Hepatocyte (in vitro differentiated cells): ENCODE measurements around the gene PTGER2.

ENCODE experiments used
- CTCF ChIP-seq: fragments of 200-600 bp; sonication (generic); IDR thresholded peaks from 2 replicates; pipeline ENCODE4 v1.5.1; 2016; ENCODE audit warnings: antibody characterized with exemption, mild to moderate bottlenecking; ENCODE audit not compliant: poor library complexity
- EZH2 ChIP-seq: fragments of 200-600 bp; sonication (generic); IDR thresholded peaks from 2 replicates; pipeline ENCODE4 v1.6.1; 2016; ENCODE audit warnings: antibody characterized with exemption, mild to moderate bottlenecking, borderline replicate concordance

- TF ChIP-seq CTCF = no peak
- no peak for TF ChIP-seq EZH2
Observed at GRCh38 chr14:52325126-52325525, 11.0 kb downstream of the PTGER2 start.
